Central memory CD8-positive, alpha-beta T cell (primary cell): ENCODE measurements around the gene NHERF1.

Experiments
- ATAC-seq: fragments of 150-1000 bp; cut with Tn5 transposase; replicated peaks from 2 replicates; pipeline ENCODE4 v1.10.0; 2022; ENCODE audit warnings: mild to moderate bottlenecking, moderate FRiP score, moderate number of reproducible peaks; ENCODE audit not compliant: poor library complexity, severe bottlenecking; ENCODE audit errors: extremely low read depth
- DNase-seq, 2 donors: peaks; one replicate each; pipeline ENCODE4 v3.0.0; 2021; ENCODE audit warnings: low spot score in 2 of 2
- H3K27ac Mint-ChIP-seq: one replicate; pipeline ENCODE4 v1.8.0; 2022; ENCODE audit warnings: low read depth, mild to moderate bottlenecking, moderate library complexity, mixed read lengths
- H3K27me3 Mint-ChIP-seq: one replicate; pipeline ENCODE4 v1.8.0; 2022; ENCODE audit warnings: mixed read lengths
- H3K36me3 Mint-ChIP-seq: one replicate; pipeline ENCODE4 v1.8.0; 2022; ENCODE audit warnings: mild to moderate bottlenecking, moderate library complexity, mixed read lengths; ENCODE audit not compliant: insufficient read depth
- H3K4me1 Mint-ChIP-seq: one replicate; pipeline ENCODE4 v1.8.0; 2022; ENCODE audit warnings: mixed read lengths
- H3K4me3 Mint-ChIP-seq: one replicate; pipeline ENCODE4 v1.8.0; 2022; ENCODE audit warnings: mild to moderate bottlenecking, moderate library complexity, mixed read lengths
- H3K9me3 Mint-ChIP-seq: one replicate; pipeline ENCODE4 v1.8.0; 2022; ENCODE audit warnings: mixed read lengths

The NHERF1 gene

DNA sequence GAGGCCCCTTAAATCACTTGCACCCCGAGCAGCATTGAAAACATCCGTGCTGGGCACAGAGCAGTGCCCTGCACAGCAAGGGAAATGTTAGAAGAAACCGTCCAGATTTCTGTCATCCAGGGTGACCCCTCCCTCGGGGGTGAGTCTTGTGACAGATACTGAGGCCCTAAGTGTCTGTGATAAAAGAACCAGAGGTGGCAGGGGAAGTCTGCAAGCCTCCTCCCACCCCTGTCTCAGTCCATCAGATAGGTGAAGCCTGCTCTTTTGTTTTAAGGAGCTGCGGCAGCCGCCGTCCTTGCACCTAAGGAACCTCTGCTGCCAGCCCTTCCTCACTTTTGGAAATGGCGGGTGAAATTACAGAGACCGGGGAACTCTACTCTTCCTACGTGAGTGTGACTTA, 28.6 kb downstream of the NHERF1 start:
- DNase-seq (no peak), ATAC-seq (no peak)
- peak overlapping the region; percentile 94 for H3K4me3 Mint-ChIP-seq
- H3K4me1 Mint-ChIP-seq = peaks cover 68% of the 10 kb centered on the region
- no peaks in the 10 kb centered on the region for H3K27me3 Mint-ChIP-seq
- H3K9me3 Mint-ChIP-seq = no peaks in the 10 kb centered on the region
- peak overlapping the region; percentile 92 for H3K27ac Mint-ChIP-seq
- peaks cover 27% of the 10 kb centered on the region for H3K36me3 Mint-ChIP-seq

DNA sequence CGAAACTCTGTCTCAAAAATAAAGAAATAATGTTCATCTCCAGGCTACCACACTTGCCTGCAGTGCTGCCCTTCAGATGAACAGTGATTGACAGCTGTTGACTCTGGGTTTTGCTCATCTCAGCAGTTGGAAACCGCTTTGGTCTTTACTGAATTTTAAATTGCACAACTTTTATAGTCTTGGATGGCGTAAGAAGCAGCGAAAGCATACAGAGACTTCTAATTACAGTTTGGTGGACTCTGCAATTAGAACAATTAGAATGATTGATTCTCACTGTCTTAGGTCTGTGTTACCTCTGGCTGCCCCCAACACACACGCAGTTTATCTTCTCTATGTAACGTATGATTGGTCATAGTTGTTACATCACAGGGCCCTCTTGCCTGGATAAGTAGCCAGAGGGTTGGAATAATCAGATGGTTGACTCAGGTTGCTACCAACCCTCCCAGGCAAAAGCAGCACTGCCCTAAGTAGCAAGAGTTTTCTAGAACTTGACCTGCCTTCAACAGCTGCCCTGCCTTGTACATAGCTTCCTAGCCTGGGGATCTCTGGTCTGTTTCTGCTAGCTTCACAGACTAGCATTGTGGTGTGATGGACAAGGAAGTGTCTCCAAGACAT, 29.6 kb downstream of the NHERF1 start:
- H3K27me3 Mint-ChIP-seq = no peaks in the 10 kb centered on the region
- peaks cover 28% of the 10 kb centered on the region for H3K36me3 Mint-ChIP-seq
- H3K9me3 Mint-ChIP-seq = no peaks in the 10 kb centered on the region
- no peak for ATAC-seq
- no peak for DNase-seq
- peaks cover 65% of the 10 kb centered on the region for H3K4me1 Mint-ChIP-seq
- H3K27ac Mint-ChIP-seq = no peak overlapping the region
- H3K4me3 Mint-ChIP-seq = peak overlapping the region; percentile 27

DNA sequence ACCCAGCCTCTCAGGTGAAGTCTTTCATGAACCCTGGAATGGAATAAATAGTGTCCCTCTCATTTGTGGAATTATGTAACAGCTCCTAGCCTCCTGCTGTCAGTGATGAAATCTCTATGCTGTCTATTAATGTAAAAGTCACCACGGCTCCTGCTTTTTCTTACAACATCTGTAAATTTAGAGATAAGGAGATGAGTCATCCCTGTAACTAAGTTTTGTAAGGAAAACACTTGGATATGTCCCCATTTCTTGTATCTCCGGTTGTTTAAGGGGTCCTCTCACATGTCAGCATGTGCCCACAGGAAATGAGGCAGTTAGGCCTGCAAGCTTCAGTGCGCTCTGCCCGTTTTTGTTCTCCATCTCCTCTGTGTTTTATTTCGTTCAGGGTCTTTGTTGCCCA, 30.5 kb downstream of the NHERF1 start:
- no peak for ATAC-seq
- Mint-ChIP-seq H3K36me3 (peaks cover 23% of the 10 kb centered on the region), H3K4me3 (peak overlapping the region; percentile 31), H3K4me1 (peaks cover 65% of the 10 kb centered on the region), H3K27me3 (no peaks in the 10 kb centered on the region), H3K9me3 (no peaks in the 10 kb centered on the region), H3K27ac (no peak overlapping the region)
- DNase-seq = no peak

DNA sequence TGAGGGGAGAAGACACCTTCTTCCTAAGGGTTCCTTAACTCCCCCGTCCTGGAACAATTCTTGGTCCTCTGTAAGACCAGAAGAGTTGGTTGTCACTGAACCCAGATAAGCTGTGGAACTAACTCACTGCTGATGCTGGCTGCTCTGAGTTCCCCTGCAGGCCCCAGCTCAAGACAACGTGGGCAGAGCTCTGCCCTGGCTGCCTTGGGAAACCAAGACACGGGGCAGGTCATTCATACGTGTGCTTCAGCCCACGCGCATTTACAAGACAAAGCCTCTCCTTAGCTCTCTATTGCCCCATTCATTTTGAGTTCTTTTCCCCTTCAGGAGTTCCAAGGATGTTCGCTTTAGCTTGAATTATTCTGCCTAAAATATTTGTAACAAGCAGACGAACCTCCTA, 31.1 kb downstream of the NHERF1 start:
- Mint-ChIP-seq H3K36me3 (peaks cover 23% of the 10 kb centered on the region), H3K27me3 (no peaks in the 10 kb centered on the region), H3K4me3 (peak overlapping the region; percentile 64), H3K4me1 (peaks cover 71% of the 10 kb centered on the region), H3K27ac (peak overlapping the region; percentile 73), H3K9me3 (no peaks in the 10 kb centered on the region)
- DNase-seq (no peak), ATAC-seq (no peak)

DNA sequence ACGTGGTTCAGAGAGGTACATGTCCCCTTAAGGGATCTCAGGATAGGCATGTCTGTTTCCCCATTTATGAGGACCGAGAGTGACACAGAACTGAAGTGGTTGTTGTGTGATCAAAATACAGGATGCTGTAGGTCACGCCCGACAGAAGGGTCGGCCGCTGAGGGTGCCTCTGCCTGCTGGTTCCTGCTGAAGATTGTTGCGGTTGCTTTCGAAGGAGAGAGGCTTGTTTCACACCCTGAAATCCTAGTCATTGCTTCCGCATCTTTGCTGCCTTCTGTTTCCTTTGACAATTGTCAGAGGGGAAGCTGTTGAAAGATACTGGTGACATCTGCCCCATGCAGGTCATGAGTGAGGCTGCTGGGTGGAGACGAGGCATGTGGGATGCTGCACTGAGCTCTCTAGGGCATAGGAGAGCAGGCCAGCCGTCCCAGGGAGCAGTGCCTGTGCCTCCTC, 31.5 kb downstream of the NHERF1 start:
- H3K4me3 Mint-ChIP-seq = peak overlapping the region; percentile 64
- H3K4me1 Mint-ChIP-seq = peaks cover 75% of the 10 kb centered on the region
- peak overlapping the region; percentile 73 for H3K27ac Mint-ChIP-seq
- DNase-seq (peak; percentile 41 to 71), ATAC-seq (peak; percentile 77)
- H3K9me3 Mint-ChIP-seq = no peaks in the 10 kb centered on the region
- no peaks in the 10 kb centered on the region for H3K27me3 Mint-ChIP-seq
- peaks cover 23% of the 10 kb centered on the region for H3K36me3 Mint-ChIP-seq

DNA sequence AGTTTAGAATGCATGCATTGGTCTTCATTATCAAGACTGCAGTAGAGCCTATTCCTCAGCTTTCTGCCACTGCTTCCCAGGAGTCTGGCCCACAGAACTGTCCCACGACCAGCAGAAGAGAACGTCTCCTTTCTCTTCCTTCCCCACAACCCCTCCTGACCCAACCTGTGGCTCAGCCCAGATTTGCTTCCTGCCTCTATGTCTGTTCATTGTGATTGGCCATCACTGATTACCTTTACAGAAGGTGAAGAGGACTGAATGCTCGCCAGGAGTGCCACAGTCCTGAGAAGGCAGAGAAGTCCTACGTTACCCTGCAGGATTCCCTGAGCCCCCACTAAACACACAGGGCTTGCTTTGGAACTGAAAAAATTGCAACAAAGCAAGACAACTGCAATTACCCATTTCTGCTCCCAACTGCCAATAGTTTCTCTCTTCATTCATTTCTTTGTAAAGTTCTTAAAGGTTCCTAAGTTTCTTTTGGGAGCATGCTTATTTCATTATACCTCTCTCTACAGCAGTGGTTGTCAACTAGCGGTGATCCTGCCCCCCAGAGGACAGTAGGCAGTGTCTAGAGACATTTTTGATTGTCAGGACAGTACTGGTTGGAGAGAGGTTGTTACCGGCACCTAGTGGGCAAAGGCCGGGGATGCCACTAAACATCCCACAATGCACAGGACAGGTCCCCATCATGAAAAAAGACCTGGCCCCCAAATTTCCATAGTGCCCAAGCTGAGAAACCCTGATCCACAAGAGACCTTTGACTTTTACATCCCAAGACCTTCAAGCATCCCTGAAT, 32.2 kb downstream of the NHERF1 start:
- ATAC-seq = peak; percentile 31
- Mint-ChIP-seq H3K36me3 (peaks cover 23% of the 10 kb centered on the region), H3K4me3 (peak overlapping the region; percentile 64), H3K27ac (peak overlapping the region; percentile 73), H3K4me1 (peaks cover 76% of the 10 kb centered on the region), H3K27me3 (no peaks in the 10 kb centered on the region), H3K9me3 (no peaks in the 10 kb centered on the region)
- peak in 1 of 2 donors; percentile 29 for DNase-seq

DNA sequence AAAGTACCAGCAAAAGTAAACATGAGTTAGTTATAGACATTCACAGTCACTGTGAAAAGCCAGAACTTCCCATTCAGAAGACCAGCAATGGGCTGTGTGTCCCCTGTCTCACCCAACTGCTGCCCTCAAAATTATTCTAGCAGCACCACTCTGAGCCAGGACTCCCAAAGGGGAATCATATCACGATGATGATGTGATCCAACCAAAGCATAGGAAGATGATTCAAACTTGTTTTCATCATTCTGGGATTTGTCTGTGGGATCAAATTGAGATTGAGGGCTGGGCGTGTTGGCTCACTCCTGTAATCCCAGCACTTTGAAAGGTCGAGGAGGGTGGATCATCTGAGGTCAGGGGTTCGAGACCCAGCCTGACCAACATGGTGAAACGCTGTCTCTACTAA, 34.1 kb downstream of the NHERF1 start:
- ATAC-seq = no peak
- no peak overlapping the region for H3K27ac Mint-ChIP-seq
- H3K27me3 Mint-ChIP-seq = no peaks in the 10 kb centered on the region
- H3K4me3 Mint-ChIP-seq = no peak overlapping the region
- no peaks in the 10 kb centered on the region for H3K9me3 Mint-ChIP-seq
- H3K4me1 Mint-ChIP-seq = peaks cover 57% of the 10 kb centered on the region
- no peak for DNase-seq
- peaks cover 18% of the 10 kb centered on the region for H3K36me3 Mint-ChIP-seq

DNA sequence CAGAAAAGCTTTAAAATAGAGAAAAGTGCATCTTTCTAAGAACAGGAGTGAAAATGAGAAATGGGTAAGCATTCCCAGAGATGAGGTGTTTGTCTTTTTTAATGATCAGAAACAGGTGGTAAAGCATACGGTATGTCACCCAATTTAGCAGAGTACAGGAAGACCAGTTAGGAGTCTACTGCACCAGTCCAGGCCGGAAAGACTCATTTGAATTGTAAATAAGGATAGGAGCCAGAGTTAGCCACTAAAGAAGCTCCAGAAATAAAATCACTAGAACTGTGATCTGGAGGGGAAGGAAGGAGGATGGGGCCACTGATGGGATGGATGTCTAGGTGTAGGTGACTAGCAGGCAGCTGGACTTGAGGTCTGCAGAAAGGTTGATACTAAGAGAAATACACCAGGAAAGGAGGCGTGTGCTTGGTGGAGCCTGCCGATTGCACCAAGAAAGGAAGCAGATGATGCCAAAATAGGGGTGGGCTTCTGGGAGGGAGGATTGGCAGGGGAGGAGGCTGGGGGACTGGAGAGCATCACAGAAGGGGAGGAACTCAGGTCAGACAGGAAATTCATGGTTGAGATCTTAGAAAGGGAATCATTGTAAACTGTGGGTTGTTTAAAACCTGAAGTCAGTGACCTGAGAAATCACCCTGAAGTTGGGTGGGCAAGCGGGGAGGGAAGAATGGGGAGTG, 35.8 kb downstream of the NHERF1 start:
- no peak for ATAC-seq
- H3K27me3 Mint-ChIP-seq = no peaks in the 10 kb centered on the region
- H3K4me1 Mint-ChIP-seq = peaks cover 53% of the 10 kb centered on the region
- no peak for DNase-seq
- peak overlapping the region; percentile 47 for H3K27ac Mint-ChIP-seq
- H3K4me3 Mint-ChIP-seq = no peak overlapping the region
- H3K36me3 Mint-ChIP-seq = peaks cover 25% of the 10 kb centered on the region
- no peaks in the 10 kb centered on the region for H3K9me3 Mint-ChIP-seq

DNA sequence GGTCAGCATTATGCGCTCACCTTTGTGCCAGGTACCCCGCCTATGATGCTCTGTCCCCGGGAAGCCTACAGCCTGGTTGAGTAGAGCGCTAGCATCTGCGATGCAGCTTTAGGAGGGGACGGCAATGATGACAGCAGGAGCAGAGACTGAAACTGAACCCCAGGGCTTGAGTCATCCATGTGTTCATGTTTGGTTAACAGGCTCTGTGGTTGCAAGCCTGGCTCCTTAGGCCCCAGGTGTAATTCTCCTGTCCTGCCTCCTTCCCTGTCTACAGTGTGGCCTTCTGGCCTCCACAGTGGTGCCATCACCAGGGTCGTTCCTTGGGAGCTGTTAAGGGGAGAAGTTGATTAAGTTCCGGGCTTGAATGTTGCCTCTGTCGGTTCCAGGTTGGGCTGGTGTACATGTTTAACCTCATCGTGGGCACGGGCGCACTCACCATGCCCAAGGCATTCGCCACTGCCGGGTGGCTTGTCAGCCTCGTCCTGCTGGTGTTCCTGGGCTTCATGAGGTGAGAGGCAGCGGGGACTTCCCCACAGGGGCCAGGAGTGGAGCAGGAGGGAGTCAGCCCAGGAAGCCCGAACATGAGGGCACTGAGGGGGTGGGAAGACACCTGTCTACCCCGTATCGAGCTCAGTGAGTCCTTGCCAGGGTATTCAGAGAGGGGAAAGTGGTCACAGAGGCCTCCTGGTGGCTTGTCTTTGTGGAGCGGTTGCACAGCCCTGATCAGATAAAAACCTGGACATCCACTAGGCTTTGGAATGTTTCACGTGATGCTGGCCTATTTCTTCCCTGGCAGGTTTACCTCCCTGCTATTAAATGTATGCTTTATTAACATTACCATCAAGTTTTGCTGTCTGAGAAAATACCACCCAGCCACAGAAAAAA, 36.9 kb downstream of the NHERF1 start:
- ATAC-seq (no peak), DNase-seq (no peak)
- H3K9me3 Mint-ChIP-seq = no peaks in the 10 kb centered on the region
- no peak overlapping the region for H3K4me3 Mint-ChIP-seq
- no peaks in the 10 kb centered on the region for H3K27me3 Mint-ChIP-seq
- H3K36me3 Mint-ChIP-seq = peaks cover 26% of the 10 kb centered on the region
- peaks cover 47% of the 10 kb centered on the region for H3K4me1 Mint-ChIP-seq
- no peak overlapping the region for H3K27ac Mint-ChIP-seq

DNA sequence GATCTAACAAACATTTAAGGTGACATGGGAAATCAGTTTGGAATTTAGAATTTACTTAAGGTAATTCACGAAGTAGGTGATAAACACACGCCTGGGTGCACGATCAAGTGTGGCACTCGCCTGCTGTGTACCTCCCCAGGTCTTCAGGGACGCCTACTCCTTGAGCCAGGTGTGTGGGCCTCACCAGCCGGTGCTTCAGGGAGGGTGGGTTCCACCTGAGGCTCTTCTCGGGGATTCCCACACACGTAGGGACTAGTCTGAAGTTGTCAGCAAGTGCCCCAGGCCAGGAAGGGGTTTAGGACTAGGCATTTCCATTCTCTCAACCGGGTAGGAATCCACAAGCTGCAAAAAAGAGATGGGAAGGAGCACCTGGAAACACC, 37.5 kb downstream of the NHERF1 start:
- H3K9me3 Mint-ChIP-seq = no peaks in the 10 kb centered on the region
- peaks cover 47% of the 10 kb centered on the region for H3K4me1 Mint-ChIP-seq
- ATAC-seq (no peak), DNase-seq (no peak)
- H3K27me3 Mint-ChIP-seq = no peaks in the 10 kb centered on the region
- peaks cover 28% of the 10 kb centered on the region for H3K36me3 Mint-ChIP-seq
- no peak overlapping the region for H3K27ac Mint-ChIP-seq
- no peak overlapping the region for H3K4me3 Mint-ChIP-seq

DNA sequence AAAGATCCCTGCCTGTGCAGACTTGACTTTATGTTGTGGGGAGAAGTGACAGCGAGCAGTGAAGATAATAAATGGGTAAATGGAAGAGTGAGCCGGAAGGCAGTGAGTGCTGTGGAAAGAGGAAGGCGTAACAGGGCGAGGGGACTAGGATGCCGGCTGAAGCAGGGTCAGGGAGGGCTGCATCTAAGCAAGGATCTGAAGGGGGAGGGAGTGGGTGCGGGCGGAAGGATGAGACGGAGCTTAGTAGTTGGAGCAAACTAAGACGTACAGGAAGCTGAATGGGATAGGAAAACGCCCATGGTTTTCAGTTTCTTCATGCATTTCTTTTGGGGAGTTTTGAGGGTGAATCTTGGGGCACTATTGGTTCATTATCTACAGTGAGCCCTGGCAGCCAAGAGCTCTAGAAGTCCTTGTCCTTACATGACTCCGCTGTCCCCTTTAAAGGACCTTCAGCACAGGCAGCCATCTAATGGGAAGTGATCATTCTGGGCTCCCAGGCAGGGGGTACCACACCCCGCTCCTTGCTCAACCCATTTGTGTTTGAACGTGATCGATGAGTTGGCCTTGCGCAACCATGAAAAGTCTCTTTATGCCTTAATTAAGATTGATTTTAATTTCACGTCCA, 38.1 kb downstream of the NHERF1 start:
- peaks cover 28% of the 10 kb centered on the region for H3K36me3 Mint-ChIP-seq
- DNase-seq = no peak
- peaks cover 46% of the 10 kb centered on the region for H3K4me1 Mint-ChIP-seq
- no peak for ATAC-seq
- H3K4me3 Mint-ChIP-seq = no peak overlapping the region
- no peak overlapping the region for H3K27ac Mint-ChIP-seq
- H3K9me3 Mint-ChIP-seq = no peaks in the 10 kb centered on the region
- no peaks in the 10 kb centered on the region for H3K27me3 Mint-ChIP-seq
